OCI-LY3 (cell line): ENCODE data around the gene DCAF8L2.

Experiments used
- H2AFZ ChIP-seq: fragments of 200-600, 300-600 bp; shearing (Covaris generic); 2 replicates; pipeline ENCODE4 v1.6.0; 2014; ENCODE audit warnings: antibody characterized with exemption, low read depth, low read length
- H3K27ac ChIP-seq: fragments of 200-600, 300-600 bp; sonication (generic); 2 replicates; pipeline ENCODE4 v1.5.1; 2014; ENCODE audit warnings: mild to moderate bottlenecking, low read length, moderate library complexity, mixed read lengths
- H3K27me3 ChIP-seq: fragments of 200-600, 300-600 bp; sonication (generic); 2 replicates; pipeline ENCODE4 v1.6.1; 2014; ENCODE audit warnings: low read depth, low read length, mixed read lengths
- H3K36me3 ChIP-seq: fragments of 200-600, 300-600 bp; sonication (generic); replicated peaks from 2 replicates; pipeline ENCODE3; 2014; ENCODE audit warnings: low read depth, low read length, mixed read lengths
- H3K4me1 ChIP-seq: fragments of 300-600, 200-600 bp; sonication (generic); 2 replicates; pipeline ENCODE4 v1.6.1; 2014; ENCODE audit warnings: low read length, mixed read lengths
- H3K4me2 ChIP-seq: fragments of 200-600, 300-600 bp; sonication (generic); 2 replicates; pipeline ENCODE4 v1.6.1; 2014; ENCODE audit warnings: low read length, mixed read lengths
- H3K4me3 ChIP-seq: fragments of 300-600, 200-600 bp; sonication (generic); 2 replicates; pipeline ENCODE4 v1.5.1; 2014; ENCODE audit warnings: antibody characterized with exemption, mild to moderate bottlenecking, low read length, moderate library complexity
- H3K79me2 ChIP-seq: fragments of 300-600, 200-600 bp; shearing (Covaris generic); 2 replicates; pipeline ENCODE4 v1.6.1; 2014; ENCODE audit warnings: mild to moderate bottlenecking, low read length, mixed read lengths
- H3K9ac ChIP-seq: fragments of 300-600, 200-600 bp; shearing (Covaris generic); 2 replicates; pipeline ENCODE4 v1.6.0; 2014; ENCODE audit warnings: mild to moderate bottlenecking, low read length, moderate library complexity
- H3K9me3 ChIP-seq: fragments of 200-600, 300-600 bp; shearing (Covaris generic); 2 replicates; pipeline ENCODE4 v1.6.1; 2014; ENCODE audit warnings: low read length, mixed read lengths; ENCODE audit not compliant: insufficient read depth
- H4K20me1 ChIP-seq: fragments of 200-600, 300-600 bp; sonication (generic); 2 replicates; pipeline ENCODE4 v1.6.1; 2016; ENCODE audit warnings: low read length, mixed read lengths; ENCODE audit not compliant: insufficient read depth
- CTCF ChIP-seq: fragments of 200-600, 300-600 bp; sonication (generic); IDR thresholded peaks from 2 replicates; pipeline ENCODE4 v1.5.1; 2014; ENCODE audit warnings: antibody characterized with exemption, low read length, low read depth
- EZH2phosphoT487 ChIP-seq: fragments of 200-600 bp; shearing (Covaris generic); IDR thresholded peaks from 2 replicates; pipeline ENCODE4 v1.6.1; 2018; ENCODE audit warnings: antibody characterized with exemption, mixed run types, low read depth

Gene DCAF8L2

DNA sequence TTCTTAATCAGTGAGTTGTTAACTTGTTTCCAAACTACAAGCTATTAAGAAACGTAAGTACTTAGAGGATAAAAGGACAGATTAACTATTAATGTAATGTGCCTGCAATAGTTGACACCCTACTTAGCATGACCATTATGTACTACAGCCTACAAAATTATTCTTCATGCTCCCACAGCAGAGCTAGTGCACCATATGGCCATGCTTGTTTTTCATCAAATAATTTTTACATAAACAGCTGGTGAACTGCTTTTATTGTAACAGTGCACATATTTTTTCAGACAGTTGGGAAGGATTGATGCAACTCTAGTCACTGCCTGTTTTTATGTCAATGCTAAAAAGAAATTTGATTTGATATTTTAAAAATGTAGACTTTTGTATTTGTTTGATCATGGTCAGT is 207.4 kb downstream of the DCAF8L2 start:
- TF ChIP-seq EZH2phosphoT487 (no peak), CTCF (no peak)
- Histone ChIP-seq H3K36me3 (no peaks in the 10 kb centered on the region), H3K27me3 (no peaks in the 10 kb centered on the region), H3K79me2 (no peaks in the 10 kb centered on the region), H3K9me3 (no peaks in the 10 kb centered on the region), H3K4me1 (no peaks in the 10 kb centered on the region), H3K4me3 (no peak overlapping the region), H4K20me1 (no peaks in the 10 kb centered on the region), H3K9ac (no peak overlapping the region), H3K4me2 (no peak overlapping the region), H3K27ac (no peak overlapping the region), H2AFZ (no peak overlapping the region)
